Stimulated activated CD8-positive, alpha-beta memory T cell treated with anti-CD3 and anti-CD28 coated beads, Interleukin-2, amount 100 ng/mL, for 1 hour (primary cell): Measurements from ENCODE around the gene ACTR8.

Source experiments
- DNase-seq, 2 donors: peaks; one replicate each; pipeline ENCODE4 v3.0.0-alpha.2; 2020; ENCODE audit warnings: low read depth in 2 of 2

Gene ACTR8

DNA sequence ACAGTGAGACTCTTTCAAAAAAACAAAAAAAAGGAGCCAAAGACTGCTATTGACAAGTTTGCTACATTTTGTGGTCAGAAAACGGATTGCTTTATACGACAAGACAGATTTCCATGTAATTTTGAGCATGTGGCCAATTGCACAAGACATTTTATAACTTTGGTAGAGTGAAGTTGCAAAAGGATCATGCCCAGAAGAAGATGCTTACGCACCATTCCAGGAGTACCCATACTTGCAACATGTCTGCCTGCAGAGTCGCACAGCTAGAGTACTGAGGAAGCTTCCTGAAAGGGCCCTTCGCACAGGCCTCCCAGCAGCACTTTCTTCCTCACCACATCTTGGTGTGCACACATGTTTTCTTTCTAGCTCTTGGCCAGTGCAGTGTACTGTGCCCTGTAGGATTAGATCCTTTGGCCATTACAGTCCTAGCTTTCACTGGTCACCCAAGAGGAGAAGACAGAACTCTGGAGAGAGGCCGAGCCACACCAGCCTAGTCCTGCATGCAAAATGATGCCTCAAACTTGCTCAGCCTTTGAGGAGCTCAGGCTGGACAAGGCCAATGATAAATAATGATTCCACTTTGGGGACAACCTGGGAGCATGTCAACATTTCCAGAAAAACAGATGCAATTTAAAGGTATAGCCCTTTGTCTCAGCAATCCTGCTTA is 47.4 kb downstream of the ACTR8 start:
- DNase-seq, result no peak

DNA sequence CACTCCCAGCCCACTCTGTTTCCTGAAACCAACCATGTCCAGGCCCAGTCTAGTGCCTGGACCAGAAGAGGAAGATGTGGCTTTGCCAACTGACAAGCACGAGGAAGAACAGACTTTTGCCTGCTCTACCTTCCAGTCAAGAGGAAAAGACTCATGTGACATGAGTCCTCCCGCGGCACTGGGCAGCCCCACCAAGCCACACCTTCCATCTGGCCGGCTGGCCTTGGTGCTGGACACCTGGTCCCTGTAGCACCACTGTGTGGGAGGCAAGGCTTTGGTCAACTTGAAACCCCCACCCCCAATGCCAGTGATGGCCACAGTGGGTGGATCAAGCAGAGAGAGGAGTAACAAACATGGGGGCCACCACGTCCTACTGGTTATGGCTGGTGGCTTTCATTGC is 48.3 kb downstream of the ACTR8 start:
- DNase-seq, result no peak

DNA sequence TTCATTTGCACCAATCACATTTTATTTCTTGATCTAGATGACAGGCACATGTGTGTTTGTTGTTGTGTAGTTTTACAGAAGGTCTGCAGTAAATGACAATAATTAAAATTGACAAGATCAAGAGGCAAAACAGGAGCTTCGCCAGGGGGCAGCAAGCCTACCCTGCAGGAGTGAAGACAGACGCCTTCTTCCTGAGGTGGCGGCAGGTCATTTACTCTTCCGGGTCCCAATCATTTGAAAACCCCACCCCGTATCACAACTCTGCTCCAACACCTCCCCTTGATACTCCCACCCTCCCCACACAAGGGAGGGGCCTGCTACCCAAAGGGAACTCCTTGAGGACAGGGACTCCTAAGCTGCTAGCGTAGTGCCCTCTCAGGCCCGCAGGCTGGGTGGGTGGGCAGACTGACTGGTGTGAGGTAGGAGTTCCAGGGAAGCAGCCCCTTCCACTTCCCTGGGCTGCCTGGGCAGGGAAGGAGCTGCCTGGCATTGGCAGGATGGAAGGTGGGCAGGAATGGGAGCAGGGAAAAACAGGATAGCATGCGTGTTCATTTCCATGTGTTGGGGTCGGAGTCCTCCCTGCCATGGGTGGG is 48.8 kb downstream of the ACTR8 start:
- no peak for DNase-seq

DNA sequence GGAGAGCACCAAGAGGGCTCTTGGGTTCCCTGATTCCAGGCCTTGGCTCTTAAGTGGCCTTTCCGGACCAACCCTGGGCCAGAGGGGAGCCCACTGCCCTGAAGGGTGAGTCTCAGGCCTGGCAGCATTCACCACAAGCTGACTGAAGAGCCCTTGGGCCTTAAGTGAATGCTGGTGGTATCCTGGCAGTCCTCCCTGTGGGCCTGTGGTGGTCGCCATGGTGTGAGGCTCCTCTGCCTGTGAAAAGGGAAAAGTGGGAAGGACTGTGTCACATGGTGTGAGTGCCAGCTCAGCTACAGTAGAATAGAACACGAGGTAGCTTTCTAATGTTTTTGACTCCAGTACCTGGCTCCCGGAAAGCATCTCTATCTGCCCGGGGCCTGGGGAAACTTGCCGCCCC is 51.0 kb downstream of the ACTR8 start:
- DNase-seq, result no peak

DNA sequence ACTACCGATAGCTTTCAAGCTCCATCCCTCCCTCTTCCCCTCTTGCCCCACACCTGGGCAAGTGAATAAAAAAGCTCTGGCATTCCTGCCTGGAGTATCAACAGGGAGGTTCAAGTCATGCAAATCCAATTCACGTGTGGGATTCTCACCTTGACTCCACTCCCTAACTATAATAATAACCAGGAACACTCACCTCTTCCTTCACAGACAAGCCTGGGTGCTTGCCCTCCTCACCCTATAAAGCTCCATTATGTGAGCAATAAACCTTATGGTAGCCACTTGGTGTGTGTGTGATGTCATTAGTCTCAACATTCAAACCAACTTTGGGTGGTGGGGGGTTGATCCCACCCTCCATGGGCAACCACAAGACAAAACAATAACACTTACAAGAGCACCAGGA is 52.3 kb downstream of the ACTR8 start:
- DNase-seq, result no peak

DNA sequence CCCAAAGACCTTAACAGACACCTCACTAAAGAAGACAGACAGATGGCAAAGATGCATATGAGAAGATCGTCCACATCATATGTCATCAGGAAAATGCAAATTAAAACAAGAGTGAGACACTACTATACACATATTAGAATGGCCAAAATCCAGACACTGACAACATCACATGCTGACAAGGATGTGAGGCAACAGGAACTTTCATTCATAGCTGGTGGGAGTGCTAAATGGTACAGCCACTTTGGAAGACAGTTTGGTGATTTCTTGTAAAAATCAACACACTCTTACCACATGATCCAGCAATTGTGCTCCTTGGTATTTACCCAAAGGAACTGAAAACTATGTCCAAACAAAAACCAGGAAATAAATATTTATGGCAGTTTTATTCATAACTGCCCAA is 53.4 kb downstream of the ACTR8 start:
- no peak for DNase-seq

DNA sequence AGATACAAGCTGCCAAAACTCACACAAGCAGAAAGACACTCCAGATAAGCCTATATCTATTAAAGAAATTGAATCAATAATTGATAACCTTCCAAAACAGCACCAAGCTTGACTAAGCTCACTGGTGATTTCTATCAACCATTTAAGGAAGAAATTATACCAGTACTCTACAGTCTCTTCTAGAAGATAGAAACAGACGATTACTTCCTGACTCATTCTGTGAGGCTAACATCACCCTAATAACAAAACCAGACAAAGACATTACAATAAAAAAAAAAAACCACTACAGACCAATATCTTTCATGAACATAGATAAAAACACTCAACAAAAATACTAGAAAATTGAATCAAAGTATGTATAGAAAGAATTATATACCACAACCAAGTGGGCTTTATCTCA is 55.9 kb downstream of the ACTR8 start:
- DNase-seq, result no peak

DNA sequence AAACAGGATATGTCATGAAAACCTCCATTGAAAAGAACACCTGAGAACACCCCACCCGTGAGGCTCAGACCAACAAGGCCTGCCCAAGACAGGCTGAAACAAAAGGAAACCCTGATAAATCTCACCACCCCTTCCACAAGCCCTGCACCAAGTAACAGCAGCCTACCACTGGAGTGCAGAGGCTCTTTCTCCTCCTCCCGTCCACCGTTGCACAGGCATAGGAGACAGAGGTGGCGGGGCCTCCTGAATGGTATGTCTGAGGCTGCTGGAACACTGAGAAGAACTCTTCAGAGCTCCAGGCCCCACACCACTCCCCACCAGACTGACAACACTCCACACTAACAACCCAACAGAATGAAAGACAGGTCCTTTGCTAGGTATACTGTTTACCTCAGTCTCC is 57.2 kb downstream of the ACTR8 start:
- no peak for DNase-seq

DNA sequence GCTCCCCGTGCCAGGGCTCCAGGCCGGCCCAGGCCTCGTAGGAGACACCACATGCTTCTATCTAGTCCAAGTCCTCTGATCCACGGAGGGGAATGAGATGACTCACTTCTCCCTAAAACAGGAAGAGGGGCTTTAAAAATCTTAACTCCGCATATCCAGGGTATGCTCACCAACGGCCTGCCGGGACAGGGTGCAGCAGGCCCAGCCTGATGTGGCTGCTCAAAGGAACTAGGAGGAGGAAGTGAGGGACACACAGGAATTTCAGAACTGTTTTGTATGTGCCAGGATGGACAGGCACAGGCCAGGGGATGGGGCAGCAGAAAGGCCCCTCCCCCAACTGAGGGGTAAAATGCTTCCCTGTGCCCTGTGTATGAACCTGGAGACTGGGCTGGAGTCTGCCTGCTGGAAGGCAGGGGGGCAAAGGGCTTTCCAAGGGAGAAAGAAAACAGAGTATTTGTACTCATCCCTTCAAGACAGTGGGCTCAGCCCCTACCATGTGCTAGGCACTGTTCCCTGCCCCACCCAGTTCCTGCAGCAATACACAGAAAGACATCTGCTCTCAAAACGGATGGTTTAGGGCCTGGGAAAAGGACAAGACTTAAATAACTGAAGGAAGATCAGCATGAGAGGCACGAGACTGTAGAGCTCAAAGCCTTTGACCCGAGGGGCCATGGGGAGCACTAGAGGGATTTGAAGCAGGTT is 57.8 kb downstream of the ACTR8 start:
- no peak for DNase-seq

DNA sequence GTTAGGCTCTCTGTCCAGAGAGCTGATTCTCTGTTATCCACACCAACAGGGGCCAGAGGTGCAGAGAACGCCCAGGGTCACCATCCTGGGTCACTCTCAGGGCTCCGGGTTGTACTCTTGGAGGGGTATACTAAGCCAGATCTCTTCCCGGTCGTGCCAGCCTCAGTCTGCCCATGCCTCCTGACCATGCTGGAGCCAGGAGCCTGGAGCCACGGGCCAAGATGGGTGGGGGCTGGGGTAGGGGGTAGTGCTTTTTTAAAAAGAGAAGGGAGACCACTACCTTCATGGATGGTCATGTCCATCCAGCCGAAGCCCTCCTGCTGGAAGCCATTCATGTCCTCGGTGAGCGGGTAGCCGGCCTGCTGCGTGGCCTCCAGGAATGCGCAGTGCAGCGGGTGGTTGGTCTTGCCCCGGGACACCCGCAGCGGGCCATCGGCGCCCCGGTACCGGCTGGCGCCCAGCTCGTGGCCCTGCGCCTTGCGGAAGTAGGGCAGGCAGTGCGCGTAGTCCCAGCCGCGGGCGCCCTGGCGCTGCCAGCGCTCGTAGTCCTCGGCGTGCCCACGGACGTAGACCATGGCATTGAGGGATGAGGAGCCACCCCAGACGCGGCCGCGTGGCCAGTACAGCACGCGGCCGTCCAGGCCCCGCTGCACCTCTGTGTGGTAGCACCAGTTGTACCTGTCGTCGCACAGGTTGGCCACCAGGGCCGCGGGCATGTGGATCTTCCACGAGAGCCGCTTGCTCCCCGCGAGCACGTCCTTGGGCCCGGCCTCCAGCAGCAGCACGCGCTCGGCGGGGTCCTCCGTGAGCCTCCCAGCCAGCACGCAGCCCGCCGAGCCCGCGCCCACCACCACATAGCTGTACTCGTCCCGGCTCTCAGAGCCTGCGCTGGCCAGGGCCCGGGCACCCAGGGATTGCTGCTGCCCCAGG is 58.7 kb downstream of the ACTR8 start:
- no peak for DNase-seq

DNA sequence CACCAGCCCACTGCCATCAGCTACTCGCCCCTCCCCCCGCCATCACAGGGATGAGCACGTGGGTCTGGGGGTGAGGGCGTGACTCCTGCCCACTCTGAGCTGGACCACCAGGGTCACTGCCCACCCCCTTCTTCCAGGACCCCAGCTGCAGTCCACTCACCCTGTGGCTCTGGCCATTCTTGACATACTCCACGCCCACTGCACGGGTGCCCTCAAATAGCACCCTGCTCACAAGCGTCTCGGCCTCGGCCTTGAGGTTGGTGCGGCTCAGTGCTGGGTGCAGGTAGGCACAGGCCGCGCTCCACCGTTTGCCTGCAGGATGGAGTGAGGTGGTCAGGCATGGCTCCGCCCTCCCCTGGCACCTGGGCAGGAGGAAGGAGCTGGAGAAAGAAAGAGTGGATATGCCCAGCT is 59.6 kb downstream of the ACTR8 start:
- no peak for DNase-seq

DNA sequence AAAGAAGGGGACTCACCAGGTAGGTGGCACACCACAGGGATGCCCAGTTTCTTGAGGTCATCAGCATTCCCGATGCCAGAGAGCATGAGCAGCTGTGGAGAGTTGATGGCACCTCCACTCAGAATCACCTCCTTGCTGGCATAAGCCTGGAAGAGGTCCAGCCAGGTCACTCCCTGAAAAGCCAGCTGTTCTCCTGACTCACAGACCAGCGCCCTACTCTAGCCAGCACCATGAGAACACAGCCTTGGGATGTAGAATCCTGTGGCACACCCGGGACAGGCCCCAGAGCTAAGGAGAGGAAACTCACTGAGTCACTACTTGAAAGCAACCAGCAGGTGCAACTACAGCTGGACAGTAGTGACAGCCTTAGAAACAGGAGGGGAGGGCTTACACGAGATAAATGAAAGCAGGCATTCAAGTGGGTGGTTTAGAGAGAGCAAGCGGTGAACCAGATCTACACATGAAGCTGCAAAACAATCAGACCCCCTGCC is 60.3 kb downstream of the ACTR8 start:
- DNase-seq, result no peak

DNA sequence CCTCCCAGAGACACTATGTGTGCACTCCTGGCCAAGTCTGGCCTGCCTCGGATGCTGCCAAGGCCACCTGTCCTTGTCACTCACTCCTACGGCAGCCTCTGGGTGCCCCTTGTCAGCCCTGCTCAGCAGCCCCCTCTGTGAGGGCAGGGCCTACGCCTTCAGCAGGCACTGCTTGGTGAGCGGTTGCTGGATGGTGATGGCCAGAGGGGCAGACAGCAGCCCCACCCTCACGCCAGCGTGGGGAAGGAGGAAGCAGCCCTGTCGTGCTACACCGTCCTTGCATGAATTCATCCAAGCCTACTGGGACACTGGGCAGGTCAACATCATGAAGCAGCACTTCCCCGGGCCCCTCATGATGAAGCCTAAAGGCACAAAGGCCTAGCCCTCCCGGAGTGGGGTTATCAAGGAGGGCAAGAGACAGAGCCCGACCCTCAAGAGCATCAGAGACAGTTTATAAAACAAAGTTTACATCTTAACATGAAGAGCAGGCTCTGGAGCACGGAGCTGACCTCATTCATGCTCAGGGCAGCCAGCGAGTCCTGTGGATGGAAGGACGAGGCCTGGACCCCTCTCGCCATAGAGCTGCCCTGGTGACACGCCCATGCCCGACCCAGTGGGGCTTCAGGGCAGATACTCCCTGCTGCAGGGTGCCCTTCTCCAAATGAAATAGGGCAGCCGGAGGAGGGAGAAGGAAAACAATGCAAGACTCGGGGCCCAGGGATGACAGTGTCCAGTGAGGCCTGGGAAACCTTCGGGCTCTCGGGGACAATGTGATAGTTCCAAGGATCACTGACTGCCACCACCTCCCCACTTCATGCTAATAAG is 61.0 kb downstream of the ACTR8 start:
- DNase-seq, result no peak

DNA sequence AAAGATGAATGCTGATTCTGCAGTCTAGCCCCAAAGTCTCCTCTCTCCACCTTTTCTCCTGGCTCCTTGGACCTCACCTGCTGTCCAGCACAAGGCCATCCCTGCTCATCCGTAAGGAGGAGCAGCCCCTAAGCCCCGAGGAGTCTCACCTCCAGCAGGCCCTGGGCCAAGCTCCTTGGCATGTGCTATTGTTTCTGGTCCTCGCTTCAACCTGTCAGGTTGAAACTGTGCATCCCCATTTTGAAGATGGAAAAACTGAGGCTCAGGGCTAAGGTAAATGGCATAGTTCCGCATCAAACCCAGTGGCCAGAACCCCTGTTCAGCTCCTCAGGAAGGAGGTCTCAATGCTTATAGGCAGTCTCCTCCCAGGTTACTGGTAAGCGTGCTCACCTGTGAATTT is 61.9 kb downstream of the ACTR8 start:
- DNase-seq, result no peak

DNA sequence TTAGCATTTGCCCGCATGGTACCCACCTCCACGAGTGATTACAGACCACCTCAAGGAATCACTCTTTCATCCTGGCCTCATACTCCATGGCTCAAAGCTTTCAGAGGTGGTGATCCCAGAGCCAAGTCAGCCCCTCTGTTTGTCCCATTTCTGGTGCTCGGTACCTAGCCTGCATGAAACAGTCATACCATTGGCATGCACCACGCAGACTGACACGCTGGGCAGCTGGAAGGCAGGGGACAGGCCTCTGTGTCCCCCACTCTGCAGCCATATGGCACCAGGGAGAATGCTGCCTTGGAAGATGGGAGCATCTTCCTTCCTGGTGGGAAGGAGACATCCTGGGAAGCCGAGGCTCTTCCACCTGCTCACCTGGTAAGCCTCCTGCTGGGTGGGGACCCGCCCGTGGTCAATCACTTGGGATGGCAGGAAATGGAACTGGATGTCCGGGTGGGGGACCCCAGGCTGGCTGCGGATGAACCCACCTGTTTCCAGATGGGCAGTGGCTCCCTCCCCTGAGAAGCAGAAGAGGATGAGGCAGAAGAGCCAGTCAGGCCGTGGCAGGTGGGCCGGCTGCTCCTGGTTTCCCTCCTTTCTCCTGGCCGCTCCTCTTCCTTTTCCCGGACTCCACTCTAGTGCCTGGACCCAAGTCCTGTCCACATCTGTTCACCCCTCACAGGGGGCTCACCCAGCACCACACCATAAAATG is 62.6 kb downstream of the ACTR8 start:
- DNase-seq, result no peak

DNA sequence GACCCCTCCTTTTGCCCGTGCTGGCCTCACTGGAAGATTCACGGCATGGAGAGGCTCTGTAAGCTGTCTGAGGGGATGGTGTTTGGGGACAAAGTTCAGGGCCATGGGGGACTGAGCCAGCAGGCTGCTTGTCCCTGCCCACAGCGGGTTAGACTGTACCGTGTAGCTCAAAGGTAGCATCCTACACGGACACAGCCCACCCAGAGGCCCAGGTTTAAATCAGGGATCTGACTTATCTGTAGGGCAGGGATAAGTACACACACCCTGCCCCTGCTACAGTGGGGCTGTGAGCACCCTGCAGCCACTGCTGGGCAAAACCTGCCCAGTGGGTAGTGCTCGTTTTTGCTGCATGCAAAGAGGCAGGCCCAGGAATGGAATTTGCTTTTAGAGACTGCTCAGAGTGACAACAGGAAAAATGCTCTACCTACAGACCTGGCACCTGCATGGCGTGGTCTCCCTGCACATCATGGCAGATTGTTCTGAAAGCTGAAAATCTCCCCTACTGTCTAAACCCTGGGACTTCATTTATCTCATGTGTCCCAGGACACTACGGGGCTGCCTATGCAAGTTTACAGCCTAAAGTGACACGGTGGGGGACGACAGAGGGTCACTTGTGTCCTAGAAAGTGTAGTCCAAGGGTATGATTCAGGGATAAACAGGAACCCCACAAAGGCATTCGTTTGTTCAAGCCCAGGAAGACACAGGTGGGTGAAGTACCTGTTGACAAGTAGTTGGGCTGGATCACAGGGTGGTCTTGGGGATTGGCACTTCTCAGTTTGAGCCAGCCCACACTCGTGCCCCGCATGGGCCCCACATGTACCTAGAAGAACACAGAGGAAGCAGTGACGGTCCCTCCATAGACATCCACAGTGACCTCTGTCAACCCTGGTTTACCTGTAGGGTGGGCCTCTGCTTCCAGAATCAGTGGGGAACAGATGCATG is 63.5 kb downstream of the ACTR8 start:
- no peak for DNase-seq

DNA sequence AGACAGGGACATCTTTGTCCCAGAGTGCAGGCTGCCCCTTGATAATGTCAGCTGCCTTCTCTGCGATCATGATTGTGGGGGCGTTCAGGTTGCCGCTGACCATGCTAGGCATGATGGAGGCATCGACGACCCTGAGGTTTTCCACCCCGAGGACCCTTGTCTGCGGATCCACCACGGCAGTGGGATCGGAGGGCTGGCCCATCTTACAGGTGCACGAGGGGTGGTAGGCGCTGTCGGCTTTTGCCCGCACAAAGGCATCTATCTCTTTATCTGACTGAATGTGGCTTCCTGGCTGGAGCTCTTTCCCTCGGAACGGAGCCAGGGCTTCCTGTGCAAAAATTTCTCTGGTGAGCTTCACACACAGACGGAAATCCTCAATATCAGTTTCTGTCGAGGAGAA is 64.1 kb downstream of the ACTR8 start:
- DNase-seq, result no peak

DNA sequence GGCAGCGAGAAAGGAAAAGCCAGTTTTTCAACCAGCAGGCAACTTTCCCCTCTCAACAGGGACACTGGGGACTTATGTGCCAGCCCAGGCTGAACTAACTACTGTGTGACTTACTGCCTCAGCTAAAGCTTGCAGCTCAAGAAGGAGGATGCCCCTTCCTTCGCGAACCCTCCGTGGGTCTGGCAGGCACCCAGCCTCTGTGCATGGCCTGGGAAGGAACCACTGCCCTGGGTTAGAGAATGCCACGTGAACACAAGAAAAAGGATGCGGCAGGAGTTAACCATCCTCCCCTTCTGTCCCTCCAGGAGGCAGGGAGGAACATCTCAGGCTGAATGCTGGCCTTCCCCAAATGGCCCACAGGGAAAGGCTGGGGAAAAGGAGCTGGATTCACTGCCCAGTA is 64.7 kb downstream of the ACTR8 start:
- no peak for DNase-seq
